Measurements from ENCODE around the gene SPAG9. TPM values are rescaled to one million over a fixed set of nuclear protein-coding genes. Genes with fewer than 3 reads are reported as not detected.

Gene SPAG9
- total and polyA plus RNA-seq, 2 experiments from 2014 or later, result 13.7 to 45.0 TPM

DNA sequence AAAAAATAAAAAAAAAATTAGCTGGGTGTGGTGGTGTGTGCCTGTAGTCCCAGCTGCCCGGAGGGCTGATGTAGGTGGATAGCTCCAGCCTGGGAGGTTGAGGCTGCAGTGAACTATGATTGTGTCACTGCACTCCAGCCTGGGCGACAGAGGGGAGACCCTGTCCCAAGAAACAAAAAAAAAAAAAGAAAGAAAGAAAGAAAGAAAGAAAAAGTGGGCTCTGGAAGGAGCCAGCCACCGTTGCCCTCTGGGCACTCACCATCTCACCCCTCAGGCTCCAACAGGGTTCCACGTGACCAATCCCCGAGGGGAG is 167.2 kb downstream of the SPAG9 start (continued):
- TF ChIP-seq, protein P1, sequence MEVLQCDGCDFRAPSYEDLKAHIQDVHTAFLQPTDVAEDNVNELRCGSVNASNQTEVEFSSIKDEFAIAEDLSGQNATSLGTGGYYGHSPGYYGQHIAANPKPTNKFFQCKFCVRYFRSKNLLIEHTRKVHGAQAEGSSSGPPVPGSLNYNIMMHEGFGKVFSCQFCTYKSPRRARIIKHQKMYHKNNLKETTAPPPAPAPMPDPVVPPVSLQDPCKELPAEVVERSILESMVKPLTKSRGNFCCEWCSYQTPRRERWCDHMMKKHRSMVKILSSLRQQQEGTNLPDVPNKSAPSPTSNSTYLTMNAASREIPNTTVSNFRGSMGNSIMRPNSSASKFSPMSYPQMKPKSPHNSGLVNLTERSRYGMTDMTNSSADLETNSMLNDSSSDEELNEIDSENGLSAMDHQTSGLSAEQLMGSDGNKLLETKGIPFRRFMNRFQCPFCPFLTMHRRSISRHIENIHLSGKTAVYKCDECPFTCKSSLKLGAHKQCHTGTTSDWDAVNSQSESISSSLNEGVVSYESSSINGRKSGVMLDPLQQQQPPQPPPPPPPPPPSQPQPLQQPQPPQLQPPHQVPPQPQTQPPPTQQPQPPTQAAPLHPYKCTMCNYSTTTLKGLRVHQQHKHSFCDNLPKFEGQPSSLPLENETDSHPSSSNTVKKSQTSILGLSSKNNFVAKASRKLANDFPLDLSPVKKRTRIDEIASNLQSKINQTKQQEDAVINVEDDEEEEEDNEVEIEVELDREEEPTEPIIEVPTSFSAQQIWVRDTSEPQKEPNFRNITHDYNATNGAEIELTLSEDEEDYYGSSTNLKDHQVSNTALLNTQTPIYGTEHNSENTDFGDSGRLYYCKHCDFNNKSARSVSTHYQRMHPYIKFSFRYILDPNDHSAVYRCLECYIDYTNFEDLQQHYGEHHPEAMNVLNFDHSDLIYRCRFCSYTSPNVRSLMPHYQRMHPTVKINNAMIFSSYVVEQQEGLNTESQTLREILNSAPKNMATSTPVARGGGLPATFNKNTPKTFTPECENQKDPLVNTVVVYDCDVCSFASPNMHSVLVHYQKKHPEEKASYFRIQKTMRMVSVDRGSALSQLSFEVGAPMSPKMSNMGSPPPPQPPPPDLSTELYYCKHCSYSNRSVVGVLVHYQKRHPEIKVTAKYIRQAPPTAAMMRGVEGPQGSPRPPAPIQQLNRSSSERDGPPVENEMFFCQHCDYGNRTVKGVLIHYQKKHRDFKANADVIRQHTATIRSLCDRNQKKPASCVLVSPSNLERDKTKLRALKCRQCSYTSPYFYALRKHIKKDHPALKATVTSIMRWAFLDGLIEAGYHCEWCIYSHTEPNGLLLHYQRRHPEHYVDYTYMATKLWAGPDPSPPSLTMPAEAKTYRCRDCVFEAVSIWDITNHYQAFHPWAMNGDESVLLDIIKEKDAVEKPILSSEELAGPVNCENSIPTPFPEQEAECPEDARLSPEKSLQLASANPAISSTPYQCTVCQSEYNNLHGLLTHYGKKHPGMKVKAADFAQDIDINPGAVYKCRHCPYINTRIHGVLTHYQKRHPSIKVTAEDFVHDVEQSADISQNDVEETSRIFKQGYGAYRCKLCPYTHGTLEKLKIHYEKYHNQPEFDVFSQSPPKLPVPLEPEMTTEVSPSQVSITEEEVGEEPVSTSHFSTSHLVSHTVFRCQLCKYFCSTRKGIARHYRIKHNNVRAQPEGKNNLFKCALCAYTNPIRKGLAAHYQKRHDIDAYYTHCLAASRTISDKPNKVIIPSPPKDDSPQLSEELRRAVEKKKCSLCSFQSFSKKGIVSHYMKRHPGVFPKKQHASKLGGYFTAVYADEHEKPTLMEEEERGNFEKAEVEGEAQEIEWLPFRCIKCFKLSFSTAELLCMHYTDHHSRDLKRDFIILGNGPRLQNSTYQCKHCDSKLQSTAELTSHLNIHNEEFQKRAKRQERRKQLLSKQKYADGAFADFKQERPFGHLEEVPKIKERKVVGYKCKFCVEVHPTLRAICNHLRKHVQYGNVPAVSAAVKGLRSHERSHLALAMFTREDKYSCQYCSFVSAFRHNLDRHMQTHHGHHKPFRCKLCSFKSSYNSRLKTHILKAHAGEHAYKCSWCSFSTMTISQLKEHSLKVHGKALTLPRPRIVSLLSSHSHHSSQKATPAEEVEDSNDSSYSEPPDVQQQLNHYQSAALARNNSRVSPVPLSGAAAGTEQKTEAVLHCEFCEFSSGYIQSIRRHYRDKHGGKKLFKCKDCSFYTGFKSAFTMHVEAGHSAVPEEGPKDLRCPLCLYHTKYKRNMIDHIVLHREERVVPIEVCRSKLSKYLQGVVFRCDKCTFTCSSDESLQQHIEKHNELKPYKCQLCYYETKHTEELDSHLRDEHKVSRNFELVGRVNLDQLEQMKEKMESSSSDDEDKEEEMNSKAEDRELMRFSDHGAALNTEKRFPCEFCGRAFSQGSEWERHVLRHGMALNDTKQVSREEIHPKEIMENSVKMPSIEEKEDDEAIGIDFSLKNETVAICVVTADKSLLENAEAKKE (CRISPR knock-in tag; IDR thresholded peaks at IDR 0.05), result no peak
- TF ChIP-seq EZH2phosphoT487 (IDR thresholded peaks at IDR 0.05; ENCODE audit: unreplicated experiment) (no peak), POLR2AphosphoS5 (IDR thresholded peaks at IDR 0.05; ENCODE audit: low read depth) (no peak), EZH2 (IDR thresholded peaks at IDR 0.05; ENCODE audit: low read depth, unreplicated experiment) (no peak), ZNF114 (CRISPR knock-in tag; IDR thresholded peaks at IDR 0.05) (no peak), STAT1 (IDR thresholded peaks at IDR 0.05; ENCODE audit: unreplicated experiment) (no peak), ZNF331 (CRISPR knock-in tag; IDR thresholded peaks at IDR 0.05; ENCODE audit: low read depth) (no peak), CREB1 (CRISPR knock-in tag; IDR thresholded peaks at IDR 0.05; ENCODE audit: low read depth) (no peak), NANOG (IDR thresholded peaks at IDR 0.05; ENCODE audit: borderline replicate concordance) (no peak)
- TF ChIP-seq, protein P2, sequence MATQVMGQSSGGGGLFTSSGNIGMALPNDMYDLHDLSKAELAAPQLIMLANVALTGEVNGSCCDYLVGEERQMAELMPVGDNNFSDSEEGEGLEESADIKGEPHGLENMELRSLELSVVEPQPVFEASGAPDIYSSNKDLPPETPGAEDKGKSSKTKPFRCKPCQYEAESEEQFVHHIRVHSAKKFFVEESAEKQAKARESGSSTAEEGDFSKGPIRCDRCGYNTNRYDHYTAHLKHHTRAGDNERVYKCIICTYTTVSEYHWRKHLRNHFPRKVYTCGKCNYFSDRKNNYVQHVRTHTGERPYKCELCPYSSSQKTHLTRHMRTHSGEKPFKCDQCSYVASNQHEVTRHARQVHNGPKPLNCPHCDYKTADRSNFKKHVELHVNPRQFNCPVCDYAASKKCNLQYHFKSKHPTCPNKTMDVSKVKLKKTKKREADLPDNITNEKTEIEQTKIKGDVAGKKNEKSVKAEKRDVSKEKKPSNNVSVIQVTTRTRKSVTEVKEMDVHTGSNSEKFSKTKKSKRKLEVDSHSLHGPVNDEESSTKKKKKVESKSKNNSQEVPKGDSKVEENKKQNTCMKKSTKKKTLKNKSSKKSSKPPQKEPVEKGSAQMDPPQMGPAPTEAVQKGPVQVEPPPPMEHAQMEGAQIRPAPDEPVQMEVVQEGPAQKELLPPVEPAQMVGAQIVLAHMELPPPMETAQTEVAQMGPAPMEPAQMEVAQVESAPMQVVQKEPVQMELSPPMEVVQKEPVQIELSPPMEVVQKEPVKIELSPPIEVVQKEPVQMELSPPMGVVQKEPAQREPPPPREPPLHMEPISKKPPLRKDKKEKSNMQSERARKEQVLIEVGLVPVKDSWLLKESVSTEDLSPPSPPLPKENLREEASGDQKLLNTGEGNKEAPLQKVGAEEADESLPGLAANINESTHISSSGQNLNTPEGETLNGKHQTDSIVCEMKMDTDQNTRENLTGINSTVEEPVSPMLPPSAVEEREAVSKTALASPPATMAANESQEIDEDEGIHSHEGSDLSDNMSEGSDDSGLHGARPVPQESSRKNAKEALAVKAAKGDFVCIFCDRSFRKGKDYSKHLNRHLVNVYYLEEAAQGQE (IDR thresholded peaks at IDR 0.05; ENCODE audit: unreplicated experiment), result no peak
